Retinal pigment epithelial cell (primary cell): ENCODE data around the gene DHRS7B.

Source experiments
- DNase-seq: peaks from one replicate; pipeline ENCODE4 v3.0.0-alpha.2; 2010; ENCODE audit warnings: low read depth
- H3K4me3 ChIP-seq: 2 replicates; pipeline ENCODE4 v1.5.1; 2011; ENCODE audit warnings: mild to moderate bottlenecking, low read length, control low read depth, moderate library complexity
- TF ChIP-seq, protein P1 (sequence below): conservative IDR thresholded peaks from 2 replicates; pipeline ENCODE4 v1.5.1; 2011; ENCODE audit warnings: low read depth, low read length, control low read depth, inconsistent platforms

DHRS7B gene

DNA sequence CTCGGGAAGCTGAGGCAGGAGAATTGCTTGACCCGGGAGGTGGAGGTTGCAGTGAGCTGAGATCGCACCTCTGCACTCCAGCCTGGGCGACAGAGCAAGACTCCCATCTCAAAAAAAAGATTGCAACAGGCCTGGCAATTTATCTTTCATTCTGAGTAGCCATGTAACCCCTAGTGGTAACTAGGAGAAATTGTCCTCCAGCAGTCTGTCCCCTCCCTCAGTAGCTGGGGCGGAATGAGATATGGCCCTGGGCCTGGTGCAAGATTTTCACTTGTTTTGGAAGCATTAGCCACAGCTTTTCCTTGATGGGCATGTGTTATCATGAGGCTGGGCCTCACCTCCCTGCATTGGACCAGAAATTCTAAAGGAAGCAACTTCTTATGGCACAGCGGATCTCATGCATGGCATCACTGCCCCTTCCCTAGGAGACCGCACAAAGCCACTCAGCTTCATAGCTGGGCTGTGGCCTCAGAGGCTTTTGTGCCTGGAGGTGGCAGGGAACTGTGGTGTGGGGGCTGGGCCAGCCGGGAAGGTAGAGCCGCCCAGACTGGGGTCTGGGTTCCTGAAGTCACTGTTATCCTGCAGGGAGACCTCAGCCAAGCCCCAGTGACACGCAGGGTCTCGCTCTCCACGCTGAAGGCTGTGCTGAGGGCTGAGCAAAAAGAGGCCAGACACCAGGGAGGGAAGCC is 113.1 kb downstream of the DHRS7B start:
- H3K4me3 ChIP-seq: no peak overlapping the region
- TF ChIP-seq, protein P1, sequence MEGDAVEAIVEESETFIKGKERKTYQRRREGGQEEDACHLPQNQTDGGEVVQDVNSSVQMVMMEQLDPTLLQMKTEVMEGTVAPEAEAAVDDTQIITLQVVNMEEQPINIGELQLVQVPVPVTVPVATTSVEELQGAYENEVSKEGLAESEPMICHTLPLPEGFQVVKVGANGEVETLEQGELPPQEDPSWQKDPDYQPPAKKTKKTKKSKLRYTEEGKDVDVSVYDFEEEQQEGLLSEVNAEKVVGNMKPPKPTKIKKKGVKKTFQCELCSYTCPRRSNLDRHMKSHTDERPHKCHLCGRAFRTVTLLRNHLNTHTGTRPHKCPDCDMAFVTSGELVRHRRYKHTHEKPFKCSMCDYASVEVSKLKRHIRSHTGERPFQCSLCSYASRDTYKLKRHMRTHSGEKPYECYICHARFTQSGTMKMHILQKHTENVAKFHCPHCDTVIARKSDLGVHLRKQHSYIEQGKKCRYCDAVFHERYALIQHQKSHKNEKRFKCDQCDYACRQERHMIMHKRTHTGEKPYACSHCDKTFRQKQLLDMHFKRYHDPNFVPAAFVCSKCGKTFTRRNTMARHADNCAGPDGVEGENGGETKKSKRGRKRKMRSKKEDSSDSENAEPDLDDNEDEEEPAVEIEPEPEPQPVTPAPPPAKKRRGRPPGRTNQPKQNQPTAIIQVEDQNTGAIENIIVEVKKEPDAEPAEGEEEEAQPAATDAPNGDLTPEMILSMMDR: peak; percentile 63
- DNase-seq: no peak

DNA sequence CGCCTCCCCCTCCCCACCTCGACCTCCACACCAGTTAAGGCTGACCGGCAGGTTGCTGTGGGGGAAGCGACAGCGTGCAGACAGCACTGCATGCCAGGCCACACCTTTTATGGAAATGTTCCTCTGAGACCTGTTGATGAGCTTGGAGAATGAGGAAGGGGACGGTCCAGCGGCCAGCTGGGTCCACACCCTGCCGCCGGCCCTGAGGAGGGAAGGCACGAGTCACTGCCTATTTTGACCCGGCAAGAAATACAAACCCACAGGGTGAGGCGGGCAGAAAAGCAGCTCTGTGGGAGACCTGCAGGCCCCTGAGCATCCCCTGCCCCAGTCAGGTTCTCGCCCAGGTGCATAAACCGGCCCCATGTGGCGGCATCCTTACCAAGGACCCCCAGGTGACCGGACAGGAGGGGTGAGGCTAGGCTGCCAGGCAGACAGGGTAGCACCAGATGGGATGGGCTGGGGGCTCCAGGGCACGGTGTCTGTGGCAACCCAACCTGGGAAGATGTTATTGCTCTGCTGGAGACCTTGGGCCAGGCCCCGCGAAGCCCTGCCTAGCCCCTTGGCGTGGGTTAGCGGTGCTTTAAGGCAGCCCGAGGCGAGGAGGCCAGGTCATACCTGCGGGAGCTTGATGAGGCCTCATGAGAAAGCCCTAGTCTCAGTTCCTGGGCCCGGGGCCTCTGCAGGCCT is 113.7 kb downstream of the DHRS7B start:
- TF ChIP-seq, protein P1: no peak
- no peak for DNase-seq
- no peak overlapping the region for H3K4me3 ChIP-seq
